ENCODE measurements around the gene ZNF497. TPM values are rescaled to one million over a fixed set of nuclear protein-coding genes. Genes with fewer than 3 reads are reported as not detected.
A peak's percentile ranks its signal among the peaks of the same experiment; 100 is the strongest.

ZNF497 gene
- total and polyA plus RNA-seq, 9 of the 15 experiments (the other 6 are each of a cell fraction or from before 2014, with no cell fraction given) = 0.06 to 0.98 (median 0.44) TPM; not detected in 1

DNA sequence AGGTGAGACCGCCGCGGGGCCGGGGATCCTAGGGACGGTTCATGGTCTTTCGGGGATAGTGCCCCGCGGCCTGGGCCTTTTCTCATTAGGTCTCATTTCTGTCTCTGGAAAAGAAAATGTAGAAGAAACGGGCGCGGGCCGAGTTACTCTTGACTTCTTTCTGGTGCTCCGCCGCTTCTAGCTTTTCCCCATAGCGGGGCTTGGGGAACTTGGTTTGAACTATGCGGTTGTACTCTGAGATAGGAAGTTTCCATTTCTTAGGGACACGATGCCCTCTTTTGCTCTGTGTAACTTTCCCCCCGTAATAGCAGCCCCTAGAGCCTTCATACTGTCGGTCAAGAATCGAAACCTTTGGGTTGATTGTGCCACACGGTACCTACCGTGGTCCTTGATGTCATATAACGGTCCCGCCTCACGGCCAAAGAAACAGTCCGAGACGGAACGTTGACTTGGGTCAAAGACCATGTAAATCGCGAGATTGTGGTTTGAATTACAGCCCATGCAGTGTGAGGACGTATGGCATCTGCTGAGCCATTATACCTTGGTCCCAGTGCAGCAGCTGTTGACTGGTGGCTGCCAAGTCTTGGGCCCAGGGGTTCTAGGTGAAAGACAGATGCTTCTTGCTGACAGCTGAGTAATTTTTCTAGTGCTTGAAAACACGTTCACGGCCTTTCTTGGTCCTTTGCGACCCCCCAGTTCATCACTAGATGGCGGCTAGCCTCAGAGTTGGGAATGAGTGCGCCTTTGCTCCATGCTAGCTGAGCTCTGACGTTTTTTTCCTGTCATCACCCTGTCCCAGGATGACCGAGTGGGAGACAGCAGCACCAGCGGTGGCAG lies 25.0 kb upstream of the ZNF497 start (continued):
- TF ChIP-seq SAP30 (IDR thresholded peaks at IDR 0.05; ENCODE audit: borderline replicate concordance, insufficient read depth, low read depth, low read length, poor library complexity, severe bottlenecking) (peak; percentile 10), HLTF (IDR thresholded peaks at IDR 0.05) (0 out of 2 replicates have a peak, but pooled peaks have one; percentile 12), KLF10 (CRISPR knock-in tag; IDR thresholded peaks at IDR 0.05) (no peak), ZNF224 (CRISPR knock-in tag; IDR thresholded peaks at IDR 0.05) (0 out of 2 replicates have a peak, but pooled peaks have one; percentile 54), SIN3A (IDR thresholded peaks at IDR 0.05; ENCODE audit: borderline replicate concordance in 2 of 2, control insufficient read depth in 1 of 2, low read depth in 2 of 2, low read length in 2 of 2) (peak in 1 of 2 experiments; percentile 39; a peak in 1 of 4 replicates), NR2C2 (CRISPR knock-in tag; IDR thresholded peaks at IDR 0.05) (no peak), NR2C2 (tag; IDR thresholded peaks at IDR 0.05) (peak; percentile 92), ZNF589 (CRISPR knock-in tag; IDR thresholded peaks at IDR 0.05; ENCODE audit: low read depth) (no peak), ZNF79 (CRISPR knock-in tag; IDR thresholded peaks at IDR 0.05; ENCODE audit: low read depth) (no peak), ZNF274 (IDR thresholded peaks at IDR 0.05; ENCODE audit: borderline replicate concordance, low read depth, low read length) (no peak), CXXC5 (CRISPR knock-in tag; IDR thresholded peaks at IDR 0.05) (no peak), PHF8 (IDR thresholded peaks at IDR 0.05; ENCODE audit: borderline replicate concordance, low read length) (peak; percentile 66), BHLHE40 (IDR thresholded peaks at IDR 0.05; ENCODE audit: low read length) (no peak), GABPA (tag; conservative IDR thresholded peaks at IDR 0.05; ENCODE audit: low read depth) (peak; percentile 89)
- TF ChIP-seq, protein P1, sequence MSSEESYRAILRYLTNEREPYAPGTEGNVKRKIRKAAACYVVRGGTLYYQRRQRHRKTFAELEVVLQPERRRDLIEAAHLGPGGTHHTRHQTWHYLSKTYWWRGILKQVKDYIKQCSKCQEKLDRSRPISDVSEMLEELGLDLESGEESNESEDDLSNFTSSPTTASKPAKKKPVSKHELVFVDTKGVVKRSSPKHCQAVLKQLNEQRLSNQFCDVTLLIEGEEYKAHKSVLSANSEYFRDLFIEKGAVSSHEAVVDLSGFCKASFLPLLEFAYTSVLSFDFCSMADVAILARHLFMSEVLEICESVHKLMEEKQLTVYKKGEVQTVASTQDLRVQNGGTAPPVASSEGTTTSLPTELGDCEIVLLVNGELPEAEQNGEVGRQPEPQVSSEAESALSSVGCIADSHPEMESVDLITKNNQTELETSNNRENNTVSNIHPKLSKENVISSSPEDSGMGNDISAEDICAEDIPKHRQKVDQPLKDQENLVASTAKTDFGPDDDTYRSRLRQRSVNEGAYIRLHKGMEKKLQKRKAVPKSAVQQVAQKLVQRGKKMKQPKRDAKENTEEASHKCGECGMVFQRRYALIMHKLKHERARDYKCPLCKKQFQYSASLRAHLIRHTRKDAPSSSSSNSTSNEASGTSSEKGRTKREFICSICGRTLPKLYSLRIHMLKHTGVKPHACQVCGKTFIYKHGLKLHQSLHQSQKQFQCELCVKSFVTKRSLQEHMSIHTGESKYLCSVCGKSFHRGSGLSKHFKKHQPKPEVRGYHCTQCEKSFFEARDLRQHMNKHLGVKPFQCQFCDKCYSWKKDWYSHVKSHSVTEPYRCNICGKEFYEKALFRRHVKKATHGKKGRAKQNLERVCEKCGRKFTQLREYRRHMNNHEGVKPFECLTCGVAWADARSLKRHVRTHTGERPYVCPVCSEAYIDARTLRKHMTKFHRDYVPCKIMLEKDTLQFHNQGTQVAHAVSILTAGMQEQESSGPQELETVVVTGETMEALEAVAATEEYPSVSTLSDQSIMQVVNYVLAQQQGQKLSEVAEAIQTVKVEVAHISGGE (CRISPR knock-in tag; IDR thresholded peaks at IDR 0.05) = peak in 1 of 3 experiments; percentile 36; a peak in 1 of 6 replicates
- TF ChIP-seq, protein P2, sequence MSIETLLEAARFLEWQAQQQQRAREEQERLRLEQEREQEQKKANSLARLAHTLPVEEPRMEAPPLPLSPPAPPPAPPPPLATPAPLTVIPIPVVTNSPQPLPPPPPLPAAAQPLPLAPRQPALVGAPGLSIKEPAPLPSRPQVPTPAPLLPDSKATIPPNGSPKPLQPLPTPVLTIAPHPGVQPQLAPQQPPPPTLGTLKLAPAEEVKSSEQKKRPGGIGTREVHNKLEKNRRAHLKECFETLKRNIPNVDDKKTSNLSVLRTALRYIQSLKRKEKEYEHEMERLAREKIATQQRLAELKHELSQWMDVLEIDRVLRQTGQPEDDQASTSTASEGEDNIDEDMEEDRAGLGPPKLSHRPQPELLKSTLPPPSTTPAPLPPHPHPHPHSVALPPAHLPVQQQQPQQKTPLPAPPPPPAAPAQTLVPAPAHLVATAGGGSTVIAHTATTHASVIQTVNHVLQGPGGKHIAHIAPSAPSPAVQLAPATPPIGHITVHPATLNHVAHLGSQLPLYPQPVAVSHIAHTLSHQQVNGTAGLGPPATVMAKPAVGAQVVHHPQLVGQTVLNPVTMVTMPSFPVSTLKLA (conservative IDR thresholded peaks at IDR 0.05) = peak in 1 of 2 experiments; percentile 4; a peak in 2 of 4 replicates
- TF ChIP-seq, protein P3, sequence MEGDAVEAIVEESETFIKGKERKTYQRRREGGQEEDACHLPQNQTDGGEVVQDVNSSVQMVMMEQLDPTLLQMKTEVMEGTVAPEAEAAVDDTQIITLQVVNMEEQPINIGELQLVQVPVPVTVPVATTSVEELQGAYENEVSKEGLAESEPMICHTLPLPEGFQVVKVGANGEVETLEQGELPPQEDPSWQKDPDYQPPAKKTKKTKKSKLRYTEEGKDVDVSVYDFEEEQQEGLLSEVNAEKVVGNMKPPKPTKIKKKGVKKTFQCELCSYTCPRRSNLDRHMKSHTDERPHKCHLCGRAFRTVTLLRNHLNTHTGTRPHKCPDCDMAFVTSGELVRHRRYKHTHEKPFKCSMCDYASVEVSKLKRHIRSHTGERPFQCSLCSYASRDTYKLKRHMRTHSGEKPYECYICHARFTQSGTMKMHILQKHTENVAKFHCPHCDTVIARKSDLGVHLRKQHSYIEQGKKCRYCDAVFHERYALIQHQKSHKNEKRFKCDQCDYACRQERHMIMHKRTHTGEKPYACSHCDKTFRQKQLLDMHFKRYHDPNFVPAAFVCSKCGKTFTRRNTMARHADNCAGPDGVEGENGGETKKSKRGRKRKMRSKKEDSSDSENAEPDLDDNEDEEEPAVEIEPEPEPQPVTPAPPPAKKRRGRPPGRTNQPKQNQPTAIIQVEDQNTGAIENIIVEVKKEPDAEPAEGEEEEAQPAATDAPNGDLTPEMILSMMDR (IDR thresholded peaks at IDR 0.05 in 2 of 3, conservative IDR thresholded peaks at IDR 0.05 in 1 of 3; ENCODE audit: insufficient read depth in 2 of 3, low read depth in 1 of 3, low read length in 3 of 3) = peak; percentile 34 to 42 (median 35); a peak in 5 of 6 replicates

All from K562 (cell line).